ENCODE measurements around the gene TMEM132E. TPM values are rescaled to one million over a fixed set of nuclear protein-coding genes. Genes with fewer than 3 reads are reported as not detected.

TMEM132E gene
- total RNA-seq, 1 experiment from 2014 or later, result 0.42 TPM

GRCh38 chr17:34607917-34608316 is 28.5 kb downstream of the TMEM132E start:
- Histone ChIP-seq H2AFZ (ENCODE audit: low read length) (no peak overlapping the region), H3K9me3 (ENCODE audit: control insufficient read depth, low read depth, low read length) (no peaks in the 10 kb centered on the region), H3K14ac (ENCODE audit: insufficient read depth, low read length) (peak overlapping the region; percentile 44; the same call in 1 of the 2 replicates), H3K4me1 (ENCODE audit: insufficient read depth, low read length) (peaks cover 18% of the 10 kb centered on the region; the same call in 1 of the 2 replicates), H3K23ac (ENCODE audit: insufficient read length, low read depth, low read length) (no peak overlapping the region), H3K56ac (ENCODE audit: insufficient read length, low read depth, low read length) (no peak overlapping the region), H4K20me1 (ENCODE audit: control insufficient read depth, insufficient read depth, insufficient read length) (no peaks in the 10 kb centered on the region), H2AK5ac (ENCODE audit: insufficient read length, low read length) (no peak overlapping the region), H3K79me2 (ENCODE audit: insufficient read depth, low read length) (no peaks in the 10 kb centered on the region), H3K79me1 (ENCODE audit: insufficient read depth, low read depth, low read length, poor library complexity, severe bottlenecking) (no peaks in the 10 kb centered on the region), H3K4me2 (ENCODE audit: insufficient read depth, insufficient read length, low read length) (peak overlapping the region; percentile 38), H3K18ac (ENCODE audit: insufficient read length, low read depth, low read length) (peak overlapping the region; percentile 81), H2BK120ac (ENCODE audit: low read depth, low read length, poor library complexity, severe bottlenecking) (no peak overlapping the region), H3K27ac (ENCODE audit: insufficient read length, low read depth, low read length) (no peak overlapping the region), H2BK20ac (ENCODE audit: low read depth, low read length, poor library complexity, severe bottlenecking) (no peak overlapping the region), H3K27me3 (ENCODE audit: insufficient read depth, low read length) (no peaks in the 10 kb centered on the region; the same call in 1 of the 2 replicates), H4K5ac (ENCODE audit: insufficient read length, low read depth, low read length) (no peak overlapping the region), H3T11ph (ENCODE audit: low read length) (no peak overlapping the region), H3K9ac (ENCODE audit: extremely low read depth, insufficient read length, low read length) (no peak overlapping the region), H3K23me2 (ENCODE audit: insufficient read length, low read depth, low read length, poor library complexity, severe bottlenecking) (no peaks in the 10 kb centered on the region), H2BK5ac (ENCODE audit: insufficient read length, low read length) (no peak overlapping the region), H3K4ac (ENCODE audit: low read depth, low read length) (no peak overlapping the region), H4K91ac (ENCODE audit: insufficient read length, low read depth, low read length) (no peak overlapping the region), H4K8ac (replicated peaks; ENCODE audit: insufficient read length, low read depth, low read length) (no peak overlapping the region), H2BK15ac (ENCODE audit: low read depth, low read length) (no peak overlapping the region), H2BK12ac (ENCODE audit: insufficient read length, low read depth, low read length) (no peak overlapping the region)
- peaks cover 0 to 2% of the 10 kb centered on the region in 2 experiments; a peak in 1 of 5 replicates for H3K9me3 Mint-ChIP-seq
- H3K4me1 Mint-ChIP-seq, result peaks cover 60 to 63% of the 10 kb centered on the region in 2 experiments
- no peaks in the 10 kb centered on the region for H3K36me3 Mint-ChIP-seq (ENCODE audit: insufficient read depth in 1 of 3, low read depth in 3 of 3)
- TF ChIP-seq CTCF (conservative IDR thresholded peaks at IDR 0.05), result no peak
- H3K27ac Mint-ChIP-seq, result peak overlapping the region in 1 of 3 experiments; percentile 40; a peak in 1 of 7 replicates
- peak; percentile 82 for DNase-seq
- peaks cover 30% of the 10 kb centered on the region for H3K27me3 Mint-ChIP-seq (ENCODE audit: low read depth)
- WGBS (ENCODE audit: extremely low coverage, insufficient read length, low lambda C conversion rate), result no CpG with 5 or more reads among the region's 4 CpGs
- no peak overlapping the region for H3K4me3 Mint-ChIP-seq
